Neural cell (in vitro differentiated cells): ENCODE results near the gene PLXNA3.

Experiments used
- CTCF ChIP-seq: fragments of 450-650 bp; IDR thresholded peaks from 2 replicates; pipeline ENCODE4 v1.5.1; 2014; ENCODE audit warnings: antibody characterized with exemption, mild to moderate bottlenecking, moderate library complexity; ENCODE audit not compliant: poor library complexity, severe bottlenecking
- EZH2 ChIP-seq: fragments of 200-600, 300-800 bp; shearing (Covaris generic), sonication (generic); IDR thresholded peaks from 2 replicates; pipeline ENCODE4 v1.6.1; 2014; ENCODE audit warnings: antibody characterized with exemption, low read length, borderline replicate concordance, mild to moderate bottlenecking; ENCODE audit not compliant: insufficient read depth, poor library complexity, severe bottlenecking
- MXI1 ChIP-seq: fragments of 450-650 bp; conservative IDR thresholded peaks from 2 replicates; pipeline ENCODE4 v1.6.1; 2014; ENCODE audit warnings: antibody characterized with exemption, mild to moderate bottlenecking; ENCODE audit not compliant: poor library complexity, severe bottlenecking
- POLR2AphosphoS5 ChIP-seq: IDR thresholded peaks from 2 replicates; pipeline ENCODE4 v1.6.1; 2012
- RAD21 ChIP-seq: fragments of 450-650 bp; conservative IDR thresholded peaks from 2 replicates; pipeline ENCODE4 v1.6.1; 2014; ENCODE audit warnings: antibody characterized with exemption, mild to moderate bottlenecking, moderate library complexity
- SMC3 ChIP-seq: fragments of 450-650 bp; conservative IDR thresholded peaks from 2 replicates; pipeline ENCODE4 v1.6.1; 2014; ENCODE audit warnings: antibody characterized with exemption, mild to moderate bottlenecking, moderate library complexity; ENCODE audit not compliant: poor library complexity
- TAF1 ChIP-seq: IDR thresholded peaks from 2 replicates; pipeline ENCODE4 v1.6.1; 2012; ENCODE audit warnings: low read depth

- no peak for TF ChIP-seq CTCF
- TF ChIP-seq SMC3, result no peak
- TF ChIP-seq MXI1, result no peak
- no peak for TF ChIP-seq RAD21
- TF ChIP-seq TAF1, result no peak
- TF ChIP-seq POLR2AphosphoS5, result no peak
- TF ChIP-seq EZH2, result no peak
These were observed 48.7 kb upstream of the PLXNA3 start, which contains the start of gene DNASE1L1 for GRCh38 chrX:154409222-154409871.
